Vagina (tissue), 2 donors: Measurements from ENCODE around the gene IL4.

Experiments used
- CTCF ChIP-seq, 3 experiments: fragments of 450-650 bp in 2 of 3; fragments of 200-600 bp in 1 of 3; sonication (generic) in 1 of 3; IDR thresholded peaks; one replicate each; pipeline ENCODE4 v1.5.1; 2017 to 2019; ENCODE audit warnings: antibody characterized with exemption in 3 of 3, mild to moderate bottlenecking in 2 of 3, moderate library complexity in 2 of 3
- POLR2A ChIP-seq, 2 donors: fragments of 450-650 bp; IDR thresholded peaks; one replicate each; pipeline ENCODE4 v1.6.1; 2017; ENCODE audit warnings: antibody characterized with exemption in 2 of 2, mild to moderate bottlenecking in 2 of 2, moderate library complexity in 2 of 2
- POLR2AphosphoS5 ChIP-seq, 2 donors: sonication (generic); formaldehyde crosslinking; IDR thresholded peaks; one replicate each; pipeline ENCODE4 v1.9.0; 2017; ENCODE audit warnings: antibody characterized with exemption in 2 of 2, mild to moderate bottlenecking in 2 of 2, low read depth in 1 of 2; ENCODE audit not compliant: insufficient read depth in 1 of 2

GRCh38 chr5:132677682-132678400, 4.1 kb downstream of the IL4 start:
- TF ChIP-seq CTCF (IDR thresholded peaks at IDR 0.05): no peak
- TF ChIP-seq POLR2A (IDR thresholded peaks at IDR 0.05): no peak
- no peak for TF ChIP-seq POLR2AphosphoS5 (IDR thresholded peaks at IDR 0.05; ENCODE audit: insufficient read depth in 1 of 2, low read depth in 1 of 2)
